Activated CD8-positive, alpha-beta memory T cell treated with anti-CD3 and anti-CD28 coated beads, Interleukin-2, amount 50 U/mL, for 24 hours (primary cell): Measurements from ENCODE around the gene TAS1R2.

Source experiments
- DNase-seq: peaks from one replicate; pipeline ENCODE4 v3.0.0-alpha.2; 2020; ENCODE audit errors: extremely low read depth

The TAS1R2 gene

GRCh38 chr1:18802231-18802630 lies 57.2 kb downstream of the TAS1R2 start:
- DNase-seq = no peak

- DNase-seq = no peak
Measured at GRCh38 chr1:18800258-18800657, 59.2 kb downstream of the TAS1R2 start.

- DNase-seq = no peak
Measured at GRCh38 chr1:18799454-18799853, 60.0 kb downstream of the TAS1R2 start.

- DNase-seq = no peak
Measured at GRCh38 chr1:18798946-18799345, 60.5 kb downstream of the TAS1R2 start.

DNA sequence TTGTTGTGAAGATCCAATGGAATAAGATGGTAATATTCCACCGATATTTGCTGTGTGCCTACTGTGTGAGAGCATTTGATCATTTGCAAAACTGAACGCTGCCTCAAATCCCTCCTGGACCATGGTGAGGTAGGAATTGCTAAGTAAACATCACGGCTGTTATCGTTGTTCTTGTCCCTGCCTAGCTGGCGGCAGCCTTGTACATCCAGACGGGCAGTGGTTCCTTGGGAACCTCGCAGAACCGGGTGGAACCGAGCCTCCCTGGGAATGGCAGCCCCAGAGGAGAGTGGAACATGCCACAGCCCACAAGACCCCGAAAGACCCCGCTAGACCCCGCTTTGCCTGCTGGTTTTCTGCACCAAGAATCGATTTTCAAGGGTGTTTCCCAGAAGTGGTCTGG lies 60.9 kb downstream of the TAS1R2 start:
- no peak for DNase-seq

DNA sequence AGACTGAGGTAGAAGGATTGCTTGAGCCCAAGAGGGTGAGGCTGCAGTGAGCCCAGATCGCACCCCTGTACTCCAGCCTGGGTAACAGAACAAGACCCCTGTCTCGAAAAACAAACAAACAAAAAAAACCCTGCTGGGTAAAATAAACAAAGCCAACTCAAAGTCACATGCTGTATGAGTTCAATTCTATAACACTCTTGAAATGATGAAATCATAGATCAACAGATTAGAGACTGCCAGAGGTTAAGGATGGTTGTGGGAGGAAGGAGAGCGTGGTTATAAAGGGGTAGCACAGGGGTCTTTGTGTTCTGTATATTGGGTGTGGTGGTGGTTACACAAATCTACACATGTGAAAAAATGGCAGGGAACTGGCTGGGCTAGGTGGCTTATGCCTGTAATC lies 62.5 kb downstream of the TAS1R2 start:
- DNase-seq = no peak

DNA sequence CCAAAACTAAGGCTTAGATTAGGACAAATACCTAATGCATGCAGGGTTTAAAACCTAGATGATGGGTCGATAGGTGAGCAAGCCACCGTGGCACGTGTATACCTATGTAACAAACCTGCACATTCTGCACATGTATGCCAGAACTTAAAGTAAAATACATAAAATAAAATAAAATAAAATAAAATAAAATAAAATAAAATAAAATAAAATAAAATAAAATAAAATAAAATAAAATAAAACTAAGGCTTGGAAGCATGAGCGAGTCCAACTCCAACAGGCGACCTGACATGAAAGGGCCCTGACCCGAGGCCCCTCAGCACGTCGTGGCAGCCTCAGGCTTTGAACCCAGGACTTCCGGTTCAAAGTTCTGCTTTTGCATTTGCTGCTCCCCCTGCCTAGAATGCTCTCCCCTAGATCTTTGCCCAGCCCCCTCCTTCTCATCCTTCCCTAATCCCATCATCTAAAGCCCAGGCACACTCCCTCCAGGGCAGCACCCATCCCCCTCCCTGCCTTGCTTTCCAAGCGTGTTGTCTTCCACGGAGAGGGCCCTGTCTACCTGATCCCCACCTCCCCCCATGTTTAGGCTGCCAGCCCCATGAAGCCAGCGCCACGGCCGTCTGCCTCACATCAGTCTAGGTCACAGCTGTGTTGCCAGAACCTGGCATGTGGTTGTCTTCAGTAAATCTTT lies 64.3 kb downstream of the TAS1R2 start:
- DNase-seq = no peak

GRCh38 chr1:18794561-18794960 lies 64.9 kb downstream of the TAS1R2 start:
- no peak for DNase-seq

GRCh38 chr1:18794051-18794450 lies 65.4 kb downstream of the TAS1R2 start:
- no peak for DNase-seq

- DNase-seq = no peak
Measured at GRCh38 chr1:18793164-18793563, 66.3 kb downstream of the TAS1R2 start.

GRCh38 chr1:18792747-18793146 lies 66.7 kb downstream of the TAS1R2 start:
- DNase-seq = no peak
